ENCODE data around the gene PPP1R10.

The PPP1R10 gene

DNA sequence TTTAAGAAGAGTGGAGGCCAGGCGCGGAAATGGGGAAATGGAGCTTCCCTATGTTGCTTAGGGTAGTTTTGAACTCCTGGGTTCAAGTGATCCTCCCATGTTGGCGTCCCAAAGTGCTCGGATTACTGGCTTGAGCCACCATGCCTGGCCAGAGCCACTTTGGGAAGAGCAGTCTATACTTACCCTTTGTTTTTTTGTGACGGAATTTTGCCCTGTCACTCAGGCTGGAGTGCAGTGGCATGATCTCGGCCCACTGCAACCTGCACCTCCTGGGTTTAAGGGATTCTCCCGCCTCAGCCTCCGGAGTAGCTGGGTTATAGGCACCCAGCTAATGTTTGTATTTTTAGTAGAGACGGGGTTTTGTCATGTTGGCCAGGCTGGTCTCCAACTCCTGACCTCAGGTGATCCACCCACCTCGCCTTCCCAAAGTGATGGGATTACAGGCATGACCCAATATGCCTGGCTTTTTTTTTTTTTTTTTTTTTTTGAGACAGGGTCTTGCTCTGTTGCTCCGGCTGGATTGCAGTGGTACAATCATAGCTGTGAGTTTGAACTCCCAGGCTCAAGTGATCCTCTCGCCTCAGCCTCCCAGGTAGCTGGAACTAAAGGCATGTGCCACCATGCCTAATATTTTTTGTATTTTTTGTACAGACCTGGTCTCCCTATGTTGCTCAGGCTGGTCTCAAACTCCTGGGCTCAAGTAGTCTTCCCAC, 18.0 kb downstream of the PPP1R10 start:
- TF ChIP-seq, protein P1, sequence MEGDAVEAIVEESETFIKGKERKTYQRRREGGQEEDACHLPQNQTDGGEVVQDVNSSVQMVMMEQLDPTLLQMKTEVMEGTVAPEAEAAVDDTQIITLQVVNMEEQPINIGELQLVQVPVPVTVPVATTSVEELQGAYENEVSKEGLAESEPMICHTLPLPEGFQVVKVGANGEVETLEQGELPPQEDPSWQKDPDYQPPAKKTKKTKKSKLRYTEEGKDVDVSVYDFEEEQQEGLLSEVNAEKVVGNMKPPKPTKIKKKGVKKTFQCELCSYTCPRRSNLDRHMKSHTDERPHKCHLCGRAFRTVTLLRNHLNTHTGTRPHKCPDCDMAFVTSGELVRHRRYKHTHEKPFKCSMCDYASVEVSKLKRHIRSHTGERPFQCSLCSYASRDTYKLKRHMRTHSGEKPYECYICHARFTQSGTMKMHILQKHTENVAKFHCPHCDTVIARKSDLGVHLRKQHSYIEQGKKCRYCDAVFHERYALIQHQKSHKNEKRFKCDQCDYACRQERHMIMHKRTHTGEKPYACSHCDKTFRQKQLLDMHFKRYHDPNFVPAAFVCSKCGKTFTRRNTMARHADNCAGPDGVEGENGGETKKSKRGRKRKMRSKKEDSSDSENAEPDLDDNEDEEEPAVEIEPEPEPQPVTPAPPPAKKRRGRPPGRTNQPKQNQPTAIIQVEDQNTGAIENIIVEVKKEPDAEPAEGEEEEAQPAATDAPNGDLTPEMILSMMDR (IDR thresholded peaks at IDR 0.05), result no peak

DNA sequence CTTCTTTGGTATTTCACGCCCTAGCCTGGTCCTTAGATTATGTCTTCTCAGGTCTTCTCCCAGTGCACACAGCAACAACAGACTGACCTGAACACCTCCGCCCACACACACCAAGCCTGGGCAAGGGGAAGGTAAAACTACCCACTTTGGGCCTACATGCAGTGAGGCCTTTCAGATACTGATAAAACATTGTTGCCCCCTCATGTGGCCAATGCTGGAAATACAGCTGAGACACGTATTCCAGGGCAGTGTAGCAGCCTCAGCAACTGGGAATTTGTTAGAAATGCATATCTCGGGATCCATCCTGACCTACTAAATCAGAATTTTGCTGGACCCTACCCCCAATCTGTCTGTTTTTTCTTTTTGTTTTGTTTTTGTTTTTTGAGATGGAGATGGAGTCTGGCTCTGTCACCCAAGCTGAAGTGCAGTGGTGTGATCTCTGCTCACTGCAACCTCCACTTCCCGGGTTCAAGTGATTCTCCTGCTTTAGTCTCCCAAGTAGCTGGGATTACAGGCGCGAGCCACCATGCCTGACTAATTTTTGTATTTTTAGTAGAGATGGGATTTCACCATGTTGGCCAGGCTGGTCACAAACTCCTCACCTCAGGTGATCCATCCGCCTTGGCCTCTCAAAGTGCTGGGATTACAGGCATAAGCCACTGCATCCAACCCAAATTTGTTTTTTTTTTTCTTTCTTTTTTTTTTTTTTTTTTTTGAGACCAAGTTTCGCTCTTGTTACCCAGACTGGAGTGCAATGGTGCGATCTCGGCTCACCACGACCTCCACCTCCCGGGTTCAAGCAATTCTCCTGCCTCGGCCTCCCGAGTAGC, 19.5 kb downstream of the PPP1R10 start:
- TF ChIP-seq, protein P1 (IDR thresholded peaks at IDR 0.05), result peak; percentile 65

DNA sequence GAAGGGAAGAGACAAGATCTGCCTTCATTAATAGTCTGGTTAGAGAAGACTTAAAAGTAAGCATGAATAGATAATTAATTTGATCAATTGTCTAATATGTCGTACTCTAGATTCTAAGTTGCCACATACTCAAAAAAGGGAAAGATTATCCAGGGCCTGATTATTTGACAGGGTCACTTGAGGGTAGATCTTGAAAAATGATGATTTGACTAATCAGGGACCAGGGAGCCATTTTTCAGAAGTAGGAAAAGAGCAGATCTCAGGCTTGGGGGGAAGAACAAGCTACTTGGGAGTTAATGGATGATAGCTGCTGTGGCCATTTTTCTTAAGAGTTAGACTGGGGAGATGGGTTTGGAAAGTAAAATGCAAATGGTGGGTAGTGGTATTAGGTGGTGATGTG, 24.8 kb downstream of the PPP1R10 start:
- TF ChIP-seq, protein P1 (IDR thresholded peaks at IDR 0.05), result no peak

DNA sequence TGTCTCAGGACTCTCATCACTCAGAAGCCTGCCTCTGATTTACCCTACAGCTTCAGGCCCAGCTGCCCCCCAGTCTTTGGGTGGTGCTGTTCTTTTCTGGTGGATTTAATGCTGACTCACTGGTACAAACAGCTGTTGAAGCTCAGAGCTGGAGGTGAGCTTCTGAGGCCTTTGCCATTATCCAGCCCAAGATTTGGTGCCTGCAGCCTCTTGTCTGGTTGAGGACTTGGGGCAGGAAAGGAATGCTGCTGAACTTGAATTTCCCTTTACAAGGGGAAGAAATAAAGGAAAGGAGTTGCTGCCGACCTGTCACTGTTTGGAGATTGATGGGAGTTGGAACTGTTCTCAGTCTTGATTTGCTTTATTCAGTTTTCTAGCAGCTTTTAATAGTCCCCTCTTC, 26.0 kb downstream of the PPP1R10 start:
- TF ChIP-seq, protein P1 (IDR thresholded peaks at IDR 0.05), result no peak

DNA sequence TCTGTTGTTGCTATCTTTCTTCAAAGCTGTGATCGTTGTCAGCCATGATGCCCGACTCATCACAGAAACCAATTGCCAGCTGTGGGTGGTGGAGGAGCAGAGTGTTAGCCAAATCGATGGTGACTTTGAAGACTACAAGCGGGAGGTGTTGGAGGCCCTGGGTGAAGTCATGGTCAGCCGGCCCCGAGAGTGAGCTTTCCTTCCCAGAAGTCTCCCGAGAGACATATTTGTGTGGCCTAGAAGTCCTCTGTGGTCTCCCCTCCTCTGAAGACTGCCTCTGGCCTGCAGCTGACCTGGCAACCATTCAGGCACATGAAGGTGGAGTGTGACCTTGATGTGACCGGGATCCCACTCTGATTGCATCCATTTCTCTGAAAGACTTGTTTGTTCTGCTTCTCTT, 26.5 kb downstream of the PPP1R10 start:
- TF ChIP-seq, protein P1 (IDR thresholded peaks at IDR 0.05), result no peak

DNA sequence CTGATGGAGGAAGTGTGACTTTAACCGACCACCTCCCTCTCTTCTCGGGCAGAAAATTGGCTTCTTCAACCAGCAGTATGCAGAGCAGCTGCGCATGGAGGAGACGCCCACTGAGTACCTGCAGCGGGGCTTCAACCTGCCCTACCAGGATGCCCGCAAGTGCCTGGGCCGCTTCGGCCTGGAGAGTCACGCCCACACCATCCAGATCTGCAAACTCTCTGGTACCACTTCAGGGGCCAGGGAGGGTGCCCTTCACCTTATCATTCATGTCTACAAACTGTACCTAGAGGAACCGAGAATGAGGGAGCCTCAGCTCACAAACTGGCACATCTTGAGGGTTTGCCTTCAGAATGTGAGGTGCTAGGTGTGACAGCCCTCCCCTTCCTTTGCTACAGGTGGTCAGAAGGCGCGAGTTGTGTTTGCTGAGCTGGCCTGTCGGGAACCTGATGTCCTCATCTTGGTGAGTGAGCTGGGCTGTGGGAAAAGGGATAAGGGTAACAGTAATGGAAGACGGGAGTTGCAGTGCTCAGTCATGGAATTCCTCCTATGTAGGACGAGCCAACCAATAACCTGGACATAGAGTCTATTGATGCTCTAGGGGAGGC, 27.2 kb downstream of the PPP1R10 start:
- TF ChIP-seq, protein P1 (IDR thresholded peaks at IDR 0.05), result no peak

DNA sequence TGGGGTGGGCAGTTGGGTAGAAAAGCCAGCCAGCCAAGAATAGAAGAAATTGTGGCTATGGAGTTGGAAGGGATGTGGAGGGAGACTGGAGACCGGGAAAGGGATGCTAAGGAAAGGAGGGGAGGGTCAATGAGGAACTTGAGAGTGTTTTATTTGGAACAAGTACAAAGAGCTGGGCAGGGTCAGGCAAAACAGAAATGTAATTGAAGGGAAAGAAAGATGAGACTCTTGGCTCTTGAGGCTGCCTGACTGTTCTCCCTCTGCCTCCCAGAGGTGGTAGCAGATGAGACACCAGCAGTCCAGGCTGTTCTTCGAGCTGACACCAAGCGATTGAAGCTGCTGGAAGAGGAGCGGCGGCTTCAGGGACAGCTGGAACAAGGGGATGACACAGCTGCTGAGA, 33.1 kb downstream of the PPP1R10 start:
- TF ChIP-seq, protein P1 (IDR thresholded peaks at IDR 0.05), result no peak
